HG02571 (cell line): Measurements from ENCODE around the gene NDUFB5.
A peak's percentile ranks its signal among the peaks of the same experiment; 100 is the strongest.
"Not testable (repeated sequence)": the region's sequence is repeated elsewhere in the genome, so short reads cannot be mapped to it uniquely, and the experiment has no call there.

ENCODE experiments used
- ATAC-seq: cut with Tn5 transposase; IDR thresholded peaks from one replicate; pipeline ENCODE4 v1.9.1; 2021; ENCODE audit warnings: mild to moderate bottlenecking, moderate library complexity; ENCODE audit not compliant: unreplicated experiment

Gene NDUFB5

DNA sequence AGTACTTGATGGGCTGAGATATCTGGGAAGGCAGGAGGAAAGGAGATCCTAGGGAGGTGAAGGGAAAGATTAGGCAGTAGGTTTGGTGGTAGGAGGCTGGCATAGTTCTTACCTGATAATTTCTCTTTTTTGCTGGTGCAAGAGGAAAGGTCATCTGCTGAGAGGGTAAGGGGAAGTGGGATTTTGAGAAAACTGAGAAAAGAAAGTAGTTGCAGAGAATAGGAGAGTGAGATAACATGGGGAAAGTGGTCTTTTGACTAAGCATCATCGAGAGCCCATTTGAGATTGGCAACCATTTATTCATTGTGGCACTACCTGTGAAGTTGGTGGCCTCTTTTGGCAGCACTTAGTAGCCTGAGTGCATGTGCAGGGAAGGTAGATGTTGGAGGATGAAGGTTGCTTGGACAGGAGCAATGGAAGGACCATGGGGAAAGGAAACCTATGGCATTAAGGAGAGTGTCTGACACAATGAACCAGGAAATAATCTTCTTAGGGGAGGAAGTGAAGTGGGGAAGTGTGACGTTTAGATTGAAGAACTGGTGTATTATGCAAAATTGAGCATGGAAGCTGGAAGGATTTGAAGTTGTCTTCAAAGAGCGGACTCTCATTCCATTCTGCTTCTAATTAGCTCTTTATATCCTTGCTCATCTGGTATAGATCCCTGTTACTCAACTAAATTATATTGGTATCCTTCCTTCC, 26.3 kb downstream of the NDUFB5 start:
- ATAC-seq = no peak

DNA sequence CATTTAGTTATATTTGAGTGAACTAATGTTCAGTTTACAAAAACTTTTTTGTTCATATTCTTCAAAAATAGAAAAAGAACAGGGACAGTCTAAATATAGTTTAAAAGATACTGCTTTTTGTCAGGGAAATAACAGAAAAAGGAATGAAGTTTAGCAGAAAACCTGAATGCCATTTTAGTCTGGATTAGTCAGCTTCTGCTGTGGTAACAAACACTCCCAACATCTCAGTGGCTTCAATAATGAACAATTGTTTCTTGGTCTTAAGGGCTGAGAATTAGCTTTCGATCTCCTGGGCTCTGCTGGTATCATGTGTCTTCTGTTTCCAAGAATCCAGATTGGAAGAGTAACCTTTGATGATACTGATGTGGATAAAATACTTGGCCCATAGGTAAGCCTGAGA, 35.9 kb downstream of the NDUFB5 start:
- no peak for ATAC-seq

DNA sequence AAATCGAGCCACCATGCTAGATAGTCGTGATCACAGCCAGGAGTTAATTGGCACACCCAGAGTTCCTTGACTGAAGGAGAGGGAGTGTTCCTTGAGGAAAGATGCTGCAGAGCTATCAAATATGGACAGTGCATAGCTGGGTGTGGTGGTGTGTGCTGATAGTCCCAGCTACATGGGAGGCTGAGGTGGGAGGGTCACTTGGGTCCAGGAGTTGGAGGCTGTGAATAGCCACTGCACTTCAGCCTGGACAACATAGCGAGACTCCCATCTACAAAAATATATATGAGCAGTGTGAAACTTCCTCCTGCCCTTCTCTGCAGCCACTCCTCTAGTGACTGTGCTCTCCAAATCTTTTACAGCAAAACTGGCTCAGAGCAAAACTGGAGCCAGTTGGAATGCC, 38.3 kb downstream of the NDUFB5 start:
- no peak for ATAC-seq

DNA sequence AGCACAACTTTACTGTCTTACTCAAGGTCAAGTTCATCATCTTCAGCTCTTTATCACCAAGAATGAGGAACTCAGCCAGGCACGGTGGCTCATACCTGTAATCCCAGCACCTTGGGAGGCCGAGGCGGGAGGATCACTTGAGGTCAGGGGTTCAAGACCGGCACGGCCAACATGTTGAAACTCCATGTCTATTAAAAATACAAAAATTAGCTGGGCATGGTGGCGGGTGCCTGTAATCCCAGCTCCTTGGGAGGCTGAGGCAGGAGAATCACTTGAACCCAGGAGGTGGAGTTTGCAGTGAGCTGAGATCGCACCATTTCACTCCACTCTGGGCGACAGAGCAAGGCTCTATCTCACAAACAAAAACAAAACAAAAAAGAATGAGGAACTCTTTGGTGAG, 39.2 kb downstream of the NDUFB5 start:
- not testable (repeated sequence) for ATAC-seq

DNA sequence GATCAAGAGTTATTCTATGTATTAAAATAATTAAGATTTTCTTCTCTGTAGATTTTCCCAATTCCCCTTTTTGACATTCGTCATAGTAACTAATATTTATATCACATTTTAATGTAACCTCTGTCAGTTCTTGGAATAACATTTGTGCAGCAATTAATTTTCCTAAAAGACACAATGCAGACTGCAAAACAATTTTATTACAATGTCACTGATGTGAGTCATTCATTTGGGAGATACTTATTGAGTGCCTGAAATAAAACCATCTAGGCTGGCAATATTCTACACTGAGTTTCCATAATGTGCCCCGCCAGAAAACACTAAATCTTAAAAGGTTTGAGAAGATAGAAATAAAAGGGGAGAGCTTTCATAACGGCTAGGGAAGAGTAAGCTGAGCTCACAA, 41.6 kb downstream of the NDUFB5 start:
- ATAC-seq = no peak

DNA sequence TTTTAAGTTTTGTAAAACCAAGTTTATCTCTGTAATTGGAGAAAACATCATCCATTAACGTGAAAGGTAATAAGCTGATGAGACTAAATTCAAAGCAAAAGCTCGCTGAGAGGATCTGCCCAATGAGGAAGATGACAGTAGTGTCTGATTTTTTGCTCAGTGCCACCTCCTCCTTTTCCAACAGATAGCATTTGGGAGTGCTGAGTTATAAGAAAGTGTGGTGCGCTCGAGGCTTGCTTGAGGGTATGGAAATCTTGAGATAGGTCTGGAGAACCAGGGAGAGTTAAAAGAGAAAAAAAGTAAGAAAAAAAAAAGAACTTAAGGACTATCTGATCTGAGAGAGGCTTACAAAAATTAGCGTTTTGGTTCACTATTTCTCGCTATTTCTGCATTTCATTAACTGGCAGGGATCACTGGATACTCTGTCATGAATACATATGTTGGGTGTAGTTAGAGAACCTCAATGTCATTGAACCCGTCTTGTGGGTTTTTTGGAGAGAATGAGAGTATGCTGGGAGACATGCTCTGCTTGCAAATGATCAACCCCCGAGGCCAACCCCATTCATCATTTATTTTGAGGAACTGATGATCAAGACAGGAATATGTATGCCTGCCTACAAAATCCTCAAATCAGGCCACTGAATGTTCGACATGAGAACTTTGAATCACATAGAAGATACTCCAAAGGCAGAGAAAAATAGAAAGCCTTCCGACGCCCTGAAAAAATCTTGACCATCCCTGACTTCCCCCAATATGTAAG, 47.3 kb downstream of the NDUFB5 start:
- ATAC-seq = no peak

DNA sequence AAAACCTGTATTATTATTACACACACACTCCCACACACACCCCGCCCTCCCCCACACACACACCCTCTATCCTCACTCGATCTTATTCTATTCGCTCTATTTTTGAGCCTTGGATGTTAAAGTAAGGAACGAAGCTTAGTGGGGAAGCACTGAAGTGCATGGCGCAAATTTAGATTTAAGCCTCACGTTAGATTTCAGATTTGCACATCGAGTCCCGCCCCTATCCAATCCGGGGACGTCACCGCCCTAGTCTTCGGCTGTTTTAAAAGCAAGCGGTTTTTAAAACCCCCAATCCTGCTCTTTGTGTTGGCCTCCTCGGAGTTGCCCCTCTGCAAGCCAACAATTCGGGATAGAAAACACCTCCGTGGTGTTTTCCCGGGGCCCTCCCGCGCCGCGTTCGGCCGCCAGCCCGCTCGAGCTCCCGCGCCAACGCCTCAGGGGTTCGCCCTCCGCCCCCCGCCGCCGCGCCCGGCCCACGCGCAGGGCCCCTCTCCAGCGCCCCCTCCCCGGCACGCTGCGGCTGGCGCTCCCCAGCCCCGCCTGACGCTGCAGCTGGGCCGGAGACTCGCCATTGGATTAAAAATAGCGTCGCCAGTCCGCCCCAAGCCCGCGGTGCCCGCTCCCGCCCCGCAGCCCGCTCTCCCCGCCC, 48.0 kb downstream of the NDUFB5 start, which contains the start of gene USP13:
Gene USP13 (plus strand): TSS at position 594 of the 649 bp plus-strand sequence. CDS start 186 bp downstream, outside the sequence.
- peak; percentile 52 for ATAC-seq

DNA sequence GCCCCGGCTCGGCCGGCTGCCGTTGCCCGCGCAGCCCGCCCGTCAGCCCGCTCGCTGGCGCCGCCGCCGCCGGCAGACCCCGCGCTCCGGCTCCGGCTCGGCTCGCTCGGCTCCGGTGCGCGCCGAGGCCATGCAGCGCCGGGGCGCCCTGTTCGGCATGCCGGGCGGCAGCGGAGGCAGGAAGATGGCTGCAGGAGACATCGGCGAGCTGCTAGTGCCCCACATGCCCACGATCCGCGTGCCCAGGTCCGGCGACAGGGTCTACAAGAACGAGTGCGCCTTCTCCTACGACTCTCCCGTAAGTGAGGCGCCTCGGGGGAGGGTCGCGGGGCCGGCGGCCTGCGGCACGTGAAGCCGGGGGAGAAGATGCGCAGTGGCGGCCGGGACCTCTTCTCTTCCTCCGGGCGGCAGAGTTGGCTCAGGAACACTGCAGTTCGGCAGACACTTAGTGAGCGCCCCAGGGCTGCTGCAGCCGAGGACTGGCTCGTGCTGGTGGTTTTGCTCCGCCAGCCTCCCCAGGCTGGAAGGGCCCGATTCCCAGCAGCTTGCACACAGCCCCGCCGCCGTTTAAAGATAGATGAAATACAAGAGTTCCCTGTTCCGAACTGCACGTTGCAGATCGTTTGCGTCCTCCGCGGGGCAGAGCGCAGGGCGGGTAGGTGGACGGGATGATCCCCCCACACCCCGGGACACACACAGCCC, 48.7 kb downstream of the NDUFB5 start:
- ATAC-seq = peak; percentile 61

DNA sequence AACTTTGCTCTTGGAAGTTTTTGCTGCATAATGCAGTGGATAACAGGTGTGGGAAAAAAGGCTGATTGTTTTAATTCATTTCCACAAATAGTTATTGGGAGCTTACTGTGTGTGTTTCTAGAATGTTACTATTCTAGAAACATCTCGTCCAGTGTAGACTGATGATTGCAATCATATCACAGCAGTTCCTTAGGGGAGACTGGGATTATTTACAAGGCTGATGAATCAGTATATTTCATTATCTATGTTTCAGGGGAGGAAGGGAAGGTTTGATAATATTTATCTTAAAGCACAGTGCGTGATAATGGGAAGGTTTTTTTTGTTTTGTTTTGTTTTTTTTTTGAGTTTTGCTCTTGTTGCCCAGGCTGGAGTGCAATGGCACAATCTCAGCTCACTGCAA, 50.6 kb downstream of the NDUFB5 start:
- ATAC-seq = no peak

DNA sequence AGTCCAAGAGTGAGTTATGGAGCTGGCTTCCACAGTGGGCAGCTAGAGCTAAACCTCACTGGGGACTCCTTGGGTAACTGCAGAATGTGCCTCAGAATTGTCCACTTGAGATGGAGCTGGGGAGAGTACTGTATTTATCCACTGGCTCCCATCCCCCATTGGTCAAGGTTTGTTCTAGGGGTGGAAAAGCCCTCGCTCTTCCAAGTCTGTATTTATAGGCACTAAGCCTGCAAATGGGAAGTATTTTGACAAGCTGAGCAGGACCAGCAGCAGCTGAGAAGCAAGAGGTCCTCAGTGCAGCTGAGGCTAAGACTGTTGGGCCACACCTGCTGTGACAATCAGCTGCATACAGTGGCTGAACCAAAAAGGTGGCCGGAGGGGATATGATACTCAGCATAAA, 54.0 kb downstream of the NDUFB5 start:
- ATAC-seq = no peak

DNA sequence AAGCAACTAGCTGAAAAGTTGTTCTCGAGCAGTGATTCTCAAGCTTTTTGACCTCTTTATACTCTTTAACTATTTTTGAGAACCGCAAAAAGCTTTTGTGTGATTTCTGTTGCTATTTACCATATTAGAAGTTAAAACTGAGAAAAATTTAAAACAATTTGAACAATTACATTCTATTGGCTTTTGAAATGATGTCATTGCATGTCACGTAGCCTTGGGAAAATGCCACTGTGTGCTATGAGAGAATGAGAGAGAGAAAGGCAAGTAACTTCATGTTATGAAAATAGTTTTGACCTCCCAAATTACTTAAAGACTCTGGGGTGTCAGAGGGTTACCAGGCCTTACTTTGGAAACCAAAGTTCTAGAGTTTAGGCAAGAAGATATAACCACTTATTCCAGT, 56.3 kb downstream of the NDUFB5 start:
- ATAC-seq = no peak

DNA sequence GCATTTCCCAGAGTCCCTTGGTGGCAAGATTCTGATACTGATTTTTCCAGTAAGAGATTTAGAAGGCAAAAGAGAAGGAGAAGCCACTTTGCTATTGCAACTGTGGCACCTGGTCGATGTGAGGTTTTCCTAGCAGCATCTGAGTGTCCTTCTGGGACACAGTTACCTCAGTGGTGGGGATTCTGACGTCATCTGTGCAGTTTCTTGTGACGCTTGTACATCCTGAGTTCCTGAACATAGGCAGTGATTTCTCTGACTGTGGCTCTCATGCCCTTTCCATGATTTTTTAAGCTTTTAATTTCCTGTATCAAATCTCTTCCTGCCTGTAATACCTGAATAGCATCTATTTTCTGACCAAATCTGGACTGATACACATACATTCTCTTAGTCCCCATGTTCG, 57.2 kb downstream of the NDUFB5 start:
- ATAC-seq = no peak

DNA sequence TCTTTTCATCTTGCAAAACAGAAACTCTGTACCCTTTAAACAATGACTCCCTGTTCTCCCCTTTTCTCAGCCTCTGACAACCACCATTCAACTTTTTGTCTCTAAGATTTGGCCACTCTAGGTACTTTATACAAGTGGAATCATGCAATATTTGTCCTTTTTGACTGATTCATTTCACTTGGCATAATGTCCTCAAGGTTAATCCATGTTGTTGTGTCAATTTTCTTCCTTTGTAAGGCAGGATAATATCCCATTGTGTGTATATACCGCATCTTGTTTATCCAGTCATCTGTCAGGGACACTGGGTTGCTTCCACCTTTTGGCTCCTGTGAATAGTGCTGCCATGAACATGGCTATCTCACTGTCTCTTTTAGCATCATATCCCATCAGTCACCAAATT, 58.5 kb downstream of the NDUFB5 start:
- no peak for ATAC-seq

DNA sequence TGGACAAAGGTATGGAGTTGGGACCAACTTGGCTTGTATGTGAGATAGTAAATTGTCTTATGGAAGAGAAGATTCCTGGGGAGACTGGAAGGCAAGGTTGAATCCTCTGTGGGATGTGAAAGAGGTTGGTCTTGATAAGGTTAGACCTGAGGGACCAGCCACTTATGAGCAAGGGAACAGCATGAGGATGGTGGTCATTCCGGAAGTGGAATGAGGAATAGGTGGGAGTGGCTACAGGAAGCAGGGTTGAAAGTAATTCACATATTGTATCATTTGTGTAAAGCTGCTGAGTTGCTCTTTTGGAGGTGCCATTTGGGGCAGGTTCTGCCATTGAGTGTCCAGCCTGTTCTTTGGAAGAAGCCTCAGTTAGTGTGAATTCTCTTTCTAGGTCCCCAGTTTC, 61.4 kb downstream of the NDUFB5 start:
- ATAC-seq = no peak

DNA sequence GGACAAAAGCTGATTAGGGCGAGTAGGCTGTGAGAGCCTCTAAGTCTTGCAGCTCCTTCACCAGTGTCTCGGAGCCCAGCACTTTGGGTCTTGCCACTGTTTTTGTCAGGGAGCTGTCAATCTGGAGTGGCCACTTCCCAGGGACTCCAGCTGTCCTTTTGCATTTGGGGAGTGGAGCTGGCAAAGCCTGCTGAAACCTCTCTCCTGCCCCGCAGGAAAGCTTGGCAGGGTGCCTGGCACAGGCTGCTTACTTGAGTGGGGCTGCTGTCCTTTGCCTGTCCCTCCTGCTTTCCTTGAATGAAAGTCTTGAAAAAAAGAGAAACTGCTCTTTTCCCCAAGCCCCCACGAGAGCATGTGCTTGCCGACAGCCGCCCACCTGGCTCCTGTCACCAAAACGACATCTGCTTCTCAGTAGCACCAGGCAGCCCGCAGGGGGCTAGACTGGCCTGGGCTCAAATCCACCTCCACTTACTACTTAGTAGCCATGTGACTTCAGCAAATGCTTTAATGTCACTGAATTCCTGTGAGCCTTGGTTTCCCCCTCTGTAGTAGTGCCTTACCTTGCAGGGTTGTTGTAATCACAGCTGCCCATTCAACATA, 61.9 kb downstream of the NDUFB5 start:
- no peak for ATAC-seq

DNA sequence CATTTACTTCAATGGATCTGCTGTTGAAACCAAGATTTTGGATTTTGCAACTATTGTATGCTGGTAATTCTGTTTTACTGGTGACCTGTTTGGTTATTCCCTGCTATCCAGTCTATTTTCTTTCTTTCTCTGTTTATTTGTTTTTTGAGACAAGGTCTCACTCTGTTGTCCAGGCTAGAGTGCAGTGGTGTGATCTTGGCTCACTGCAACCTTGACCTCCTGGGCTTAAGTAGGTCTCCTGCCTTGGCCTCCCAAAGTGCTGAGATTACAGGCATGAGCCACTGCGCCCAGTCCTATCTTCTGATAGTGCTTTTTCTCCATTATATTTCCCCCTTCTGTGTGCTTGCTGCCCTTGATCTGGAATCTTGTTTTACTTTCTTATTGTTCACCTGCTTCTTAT, 63.8 kb downstream of the NDUFB5 start:
- ATAC-seq = no peak

DNA sequence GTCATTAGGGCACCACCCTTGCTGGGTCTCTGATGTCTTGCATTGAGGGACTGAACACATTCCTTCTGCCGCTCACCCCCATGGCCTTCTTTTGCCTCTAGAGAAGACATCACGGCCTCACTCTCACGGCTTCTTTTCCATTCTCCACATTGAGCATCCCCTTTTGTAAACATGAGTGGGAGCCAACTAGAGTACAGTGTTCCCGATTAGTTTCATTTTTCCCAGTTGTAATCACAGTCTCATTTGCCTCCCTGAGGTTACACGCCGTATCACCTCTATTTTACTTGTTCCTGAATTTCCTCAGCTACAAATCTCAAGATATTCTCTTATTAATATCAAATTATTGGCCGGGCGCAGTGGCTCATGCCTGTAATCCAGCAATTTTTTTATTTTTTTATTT, 65.7 kb downstream of the NDUFB5 start:
- ATAC-seq = no peak

DNA sequence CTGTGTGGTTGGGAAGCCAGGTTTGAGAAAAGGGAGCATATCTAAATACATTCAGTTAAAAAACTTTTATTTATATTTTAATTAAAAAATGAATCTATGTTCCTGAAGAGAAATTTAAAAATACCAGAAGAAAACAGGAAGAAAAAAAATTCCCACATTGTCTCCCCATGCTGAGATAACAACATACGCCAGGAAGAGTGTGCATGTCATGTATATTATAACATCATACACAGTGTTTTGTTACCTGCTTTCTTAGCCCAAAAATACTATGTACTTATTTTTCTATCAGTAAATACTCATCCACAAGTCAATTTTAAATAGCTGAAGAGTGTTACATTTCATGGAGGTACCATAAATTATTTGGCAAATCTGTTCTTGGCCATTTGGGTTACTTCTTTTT, 66.7 kb downstream of the NDUFB5 start:
- no peak for ATAC-seq

DNA sequence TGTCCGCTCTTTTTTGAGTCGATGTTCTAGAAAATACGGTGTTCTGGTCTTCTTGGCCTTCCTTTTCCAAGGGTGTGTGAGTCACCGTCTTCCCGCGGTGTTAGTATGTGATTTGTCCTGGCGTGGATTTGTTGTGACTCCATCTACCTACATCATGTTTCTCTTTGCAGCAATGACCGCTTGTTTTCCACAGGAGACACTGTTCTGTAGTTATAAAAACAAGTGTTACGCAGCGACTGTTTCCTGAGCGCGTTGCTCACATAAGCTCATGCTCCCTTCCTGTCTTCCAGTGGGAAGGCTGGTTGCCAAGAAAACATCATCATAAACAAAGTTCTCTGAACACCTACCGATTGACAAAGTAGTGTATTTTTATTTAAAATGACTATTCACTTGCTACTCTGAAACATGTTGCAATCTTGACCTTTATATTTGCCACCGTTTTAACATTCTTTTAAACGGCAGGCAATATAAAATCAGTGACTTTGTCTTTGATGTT, 67.2 kb downstream of the NDUFB5 start:
- ATAC-seq = no peak

DNA sequence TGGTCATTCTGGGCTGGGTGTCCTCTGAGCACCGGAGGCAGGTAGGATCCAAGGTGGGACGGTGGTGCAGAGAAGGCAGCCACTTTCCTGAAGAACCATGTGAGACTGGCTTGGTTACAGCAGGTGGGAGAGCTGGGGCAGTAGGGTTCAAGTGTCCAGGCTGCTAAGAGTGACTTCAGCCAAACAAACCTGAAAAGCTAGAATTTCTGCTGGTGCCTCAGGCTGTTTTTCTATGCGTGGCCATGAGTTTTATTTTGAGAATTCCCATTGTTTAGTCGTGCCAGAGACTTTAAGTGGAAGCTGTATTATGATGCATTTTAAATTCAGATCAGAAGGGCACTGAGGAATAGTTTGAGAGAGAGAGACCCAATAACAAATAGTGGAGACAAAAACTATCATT, 68.3 kb downstream of the NDUFB5 start:
- ATAC-seq = no peak

DNA sequence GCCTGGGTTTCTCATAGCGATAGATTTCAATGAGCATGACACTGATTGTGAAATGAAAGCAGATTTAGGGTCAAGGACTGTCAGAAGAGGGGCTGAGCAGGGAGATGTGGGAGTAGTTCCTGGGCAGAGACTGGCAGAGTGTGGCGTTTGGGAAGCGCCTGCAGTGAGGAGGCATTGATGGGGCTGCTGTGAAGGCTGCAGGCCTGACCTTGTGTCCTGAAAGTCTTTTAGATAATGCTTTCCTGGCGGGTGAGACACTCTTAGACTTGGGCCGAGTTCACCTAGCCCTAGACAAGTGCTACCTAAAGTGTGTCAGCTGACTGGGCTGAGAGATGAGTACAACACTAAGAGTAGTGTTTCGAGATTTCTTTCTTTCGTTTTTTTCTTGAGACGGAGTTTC, 68.9 kb downstream of the NDUFB5 start:
- ATAC-seq = no peak
